Measurements from ENCODE around the gene CCR7. TPM values are rescaled to one million over a fixed set of nuclear protein-coding genes. Genes with fewer than 3 reads are reported as not detected.
A peak's percentile ranks its signal among the peaks of the same experiment; 100 is the strongest.

Gene CCR7
- total RNA-seq, 3 donors from 2014 or later, result 0.16 to 1.0 (median 0.33) TPM

- Histone ChIP-seq H3K27me3 (no peaks in the 10 kb centered on the region), H3K9me3 (no peaks in the 10 kb centered on the region), H3K4me1 (peaks cover 30 to 45% of the 10 kb centered on the region in 2 donors), H3K4me3 (peak overlapping the region in 1 of 3 donors; percentile 21), H3K27ac (peak overlapping the region; percentile 96 to 100), H3K36me3 (no peaks in the 10 kb centered on the region)
- intact Hi-C loops (cut with DNase I; ENCODE audit: low total_unique reads), result no loop called here
- TF ChIP-seq POLR2AphosphoS5 (IDR thresholded peaks at IDR 0.05), result no peak
- no peak for TF ChIP-seq POLR2A (IDR thresholded peaks at IDR 0.05)
- TF ChIP-seq CTCF (IDR thresholded peaks at IDR 0.05), result no peak
- peak in 1 of 2 donors; percentile 37 for DNase-seq (ENCODE audit: low spot score in 2 of 2)
These were observed 29.4 kb downstream of the CCR7 start for GRCh38 chr17:40535924-40536294.

GRCh38 chr17:40535438-40535837 is 29.8 kb downstream of the CCR7 start:
- TF ChIP-seq CTCF (IDR thresholded peaks at IDR 0.05) (no peak), POLR2A (IDR thresholded peaks at IDR 0.05) (no peak), POLR2AphosphoS5 (IDR thresholded peaks at IDR 0.05) (no peak)
- intact Hi-C loops (cut with DNase I; ENCODE audit: low total_unique reads), result no loop called here
- peaks cover 25 to 44% of the 10 kb centered on the region in 2 donors for H3K4me1 ChIP-seq
- no peaks in the 10 kb centered on the region for H3K36me3 ChIP-seq
- H3K27ac ChIP-seq, result peak overlapping the region; percentile 96 to 100
- no peaks in the 10 kb centered on the region for H3K9me3 ChIP-seq
- H3K4me3 ChIP-seq, result no peak overlapping the region
- DNase-seq (ENCODE audit: low spot score in 2 of 2), result no peak
- H3K27me3 ChIP-seq, result no peaks in the 10 kb centered on the region

GRCh38 chr17:40534371-40535189 is 30.7 kb downstream of the CCR7 start:
- TF ChIP-seq POLR2AphosphoS5 (IDR thresholded peaks at IDR 0.05), result no peak
- no peak for TF ChIP-seq POLR2A (IDR thresholded peaks at IDR 0.05)
- no peak for TF ChIP-seq CTCF (IDR thresholded peaks at IDR 0.05)
- no peaks in the 10 kb centered on the region for H3K36me3 ChIP-seq
- H3K27me3 ChIP-seq, result no peaks in the 10 kb centered on the region
- H3K9me3 ChIP-seq, result no peaks in the 10 kb centered on the region
- intact Hi-C loops (cut with DNase I; ENCODE audit: low total_unique reads), result no loop called here
- H3K4me3 ChIP-seq, result no peak overlapping the region
- peak overlapping the region; percentile 96 to 100 for H3K27ac ChIP-seq
- peak in 1 of 2 donors; percentile 36 for DNase-seq (ENCODE audit: low spot score in 2 of 2)
- peaks cover 17 to 36% of the 10 kb centered on the region in 2 donors for H3K4me1 ChIP-seq

GRCh38 chr17:40533896-40534295 is 31.4 kb downstream of the CCR7 start:
- H3K27me3 ChIP-seq, result no peaks in the 10 kb centered on the region
- H3K27ac ChIP-seq, result peak overlapping the region; percentile 96 to 100
- no peaks in the 10 kb centered on the region for H3K9me3 ChIP-seq
- peak overlapping the region in 1 of 3 donors; percentile 39 for H3K4me3 ChIP-seq
- DNase-seq (ENCODE audit: low spot score in 2 of 2), result peak in 1 of 2 donors; percentile 30
- H3K36me3 ChIP-seq, result no peaks in the 10 kb centered on the region
- intact Hi-C loops (cut with DNase I; ENCODE audit: low total_unique reads), result no loop called here
- H3K4me1 ChIP-seq, result peaks cover 12 to 32% of the 10 kb centered on the region in 2 donors
- TF ChIP-seq CTCF (IDR thresholded peaks at IDR 0.05), result no peak
- TF ChIP-seq POLR2A (IDR thresholded peaks at IDR 0.05), result no peak

- Histone ChIP-seq H3K36me3 (no peaks in the 10 kb centered on the region), H3K4me1 (peaks cover 12 to 32% of the 10 kb centered on the region in 2 donors), H3K4me3 (peak overlapping the region in 1 of 3 donors; percentile 39), H3K27me3 (no peaks in the 10 kb centered on the region), H3K9me3 (no peaks in the 10 kb centered on the region), H3K27ac (peak overlapping the region; percentile 96 to 100)
- DNase-seq (ENCODE audit: low spot score in 2 of 2), result peak in 1 of 2 donors; percentile 25
- intact Hi-C loops (cut with DNase I; ENCODE audit: low total_unique reads), result no loop called here
- TF ChIP-seq POLR2AphosphoS5 (IDR thresholded peaks at IDR 0.05), result peak in 1 of 3 donors; percentile 35
- no peak for TF ChIP-seq CTCF (IDR thresholded peaks at IDR 0.05)
These were observed 32.6 kb downstream of the CCR7 start for GRCh38 chr17:40532520-40533253.
